Endodermal cell (in vitro differentiated cells): Measurements from ENCODE around the gene LAMTOR1. TPM values are rescaled to one million over a fixed set of nuclear protein-coding genes. Genes with fewer than 3 reads are reported as not detected.

Source experiments
- DNase-seq: peaks from one replicate; pipeline ENCODE4 v3.0.0-alpha.2; 2017
- H3K27ac ChIP-seq: 2 replicates; pipeline ENCODE4 v1.5.1; 2013; ENCODE audit warnings: mild to moderate bottlenecking, low read depth, low read length, moderate library complexity
- H3K27me3 ChIP-seq: 2 replicates; pipeline ENCODE4 v1.6.1; 2013; ENCODE audit warnings: mild to moderate bottlenecking, low read length, moderate library complexity; ENCODE audit not compliant: insufficient read depth, control insufficient read depth, poor library complexity, severe bottlenecking
- H3K36me3 ChIP-seq: 2 replicates; pipeline ENCODE4 v1.7.0; 2013; ENCODE audit warnings: mild to moderate bottlenecking, low read length, moderate library complexity; ENCODE audit not compliant: control insufficient read depth, insufficient read depth
- H3K4me1 ChIP-seq: one replicate; pipeline ENCODE4 v1.7.0; 2013; ENCODE audit warnings: low read length; ENCODE audit not compliant: control insufficient read depth, insufficient read depth
- H3K4me3 ChIP-seq: 2 replicates; pipeline ENCODE4 v1.5.1; 2013; ENCODE audit warnings: mild to moderate bottlenecking, low read length, moderate library complexity
- H3K9ac ChIP-seq: 2 replicates; pipeline ENCODE4 v1.6.1; 2013; ENCODE audit warnings: mild to moderate bottlenecking, low read length, moderate library complexity; ENCODE audit not compliant: poor library complexity, severe bottlenecking; ENCODE audit errors: extremely low read depth
- H3K9me3 ChIP-seq: 2 replicates; pipeline ENCODE4 v1.6.1; 2013; ENCODE audit warnings: mild to moderate bottlenecking, low read length, moderate library complexity; ENCODE audit not compliant: control insufficient read depth
- H3K27ac Mint-ChIP-seq: 2 replicates; pipeline ENCODE4 v1.8.0; 2020; ENCODE audit warnings: mixed read lengths
- H3K27me3 Mint-ChIP-seq: 2 replicates; pipeline ENCODE4 v1.8.0; 2021; ENCODE audit warnings: mild to moderate bottlenecking, mixed read lengths; ENCODE audit not compliant: insufficient read depth
- H3K36me3 Mint-ChIP-seq: 2 replicates; pipeline ENCODE4 v1.8.0; 2020; ENCODE audit warnings: low read depth, mixed read lengths
- H3K4me1 Mint-ChIP-seq: 2 replicates; pipeline ENCODE4 v1.8.0; 2020; ENCODE audit warnings: mixed read lengths
- H3K4me3 Mint-ChIP-seq: 2 replicates; pipeline ENCODE4 v1.8.0; 2020; ENCODE audit warnings: mild to moderate bottlenecking, moderate library complexity, mixed read lengths
- H3K9me3 Mint-ChIP-seq: 2 replicates; pipeline ENCODE4 v1.8.0; 2020; ENCODE audit warnings: mild to moderate bottlenecking, mixed read lengths
- CTCF ChIP-seq: fragments of 200-600 bp; sonication (generic); conservative IDR thresholded peaks from 2 replicates; pipeline ENCODE4 v1.5.0; 2021; ENCODE audit warnings: antibody characterized with exemption, mild to moderate bottlenecking
- WGBS, 2 experiments: methylation state at CpG; one replicate each; pipeline versions ENCODE4 v1.1.5 to v1.1.7; 2013; ENCODE audit warnings: missing lambda C conversion rate in 2 of 2, mixed read lengths in 1 of 2; ENCODE audit not compliant: insufficient coverage in 1 of 2, insufficient read length in 1 of 2; 5-methylcytosine and 5-hydroxymethylcytosine counted together
- total RNA-seq, 2 donors: library from RNA; stranded (reverse); fragmentation: NEBNext Ultra II Directional in 1 of 2; extraction: Animal tissue kit (Norgen Biotek cat#: 25700) in 1 of 2; gene quantifications; 2 replicates in 1 of 2; 3 replicates in 1 of 2; pipeline ENCODE4 v1.2.1, GENCODE V29; 2021

The LAMTOR1 gene
- total RNA-seq, 2 donors from 2014 or later: 92.0 to 104 TPM

DNA sequence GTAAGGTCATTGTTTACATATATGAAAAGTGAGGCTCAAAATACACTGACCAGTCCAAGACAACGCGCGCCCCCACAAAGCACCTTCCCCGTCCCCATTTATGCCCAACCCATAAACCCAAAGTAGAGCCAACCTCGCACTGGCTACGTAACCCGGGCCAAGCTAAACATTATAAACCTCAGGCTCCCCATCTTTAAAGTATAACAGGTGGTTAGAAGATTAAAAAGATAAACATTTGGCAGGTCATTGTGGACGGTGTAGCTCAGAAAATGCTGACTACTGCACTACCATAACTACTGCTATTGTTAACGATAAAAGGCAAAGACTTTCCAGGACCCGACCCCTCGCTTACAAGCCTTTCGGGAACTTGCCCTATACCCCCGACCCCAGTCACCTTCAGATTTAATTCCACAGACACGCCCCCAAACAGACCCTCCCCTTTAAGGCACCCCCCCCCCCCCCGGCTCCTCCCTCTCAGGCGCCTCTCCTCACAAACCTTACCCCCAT, 23.2 kb downstream of the LAMTOR1 start:
- H3K27me3 ChIP-seq: no peaks in the 10 kb centered on the region
- no peaks in the 10 kb centered on the region for H3K9me3 ChIP-seq
- Mint-ChIP-seq H3K36me3 (peaks cover 11% of the 10 kb centered on the region), H3K4me1 (peaks cover 12% of the 10 kb centered on the region), H3K27me3 (no peaks in the 10 kb centered on the region), H3K9me3 (no peaks in the 10 kb centered on the region), H3K4me3 (peak overlapping the region; percentile 85), H3K27ac (peak overlapping the region; percentile 97)
- H3K9ac ChIP-seq: peak overlapping the region; percentile 79
- H3K4me1 ChIP-seq: no peaks in the 10 kb centered on the region
- H3K36me3 ChIP-seq: peaks cover 4% of the 10 kb centered on the region
- DNase-seq: no peak
- peak overlapping the region; percentile 98 for H3K4me3 ChIP-seq
- 0 to 4% methylated on average over 1 to 15 of the region's 16 CpGs for WGBS, 2 experiments
- no peak for TF ChIP-seq CTCF
- peak overlapping the region; percentile 75 for H3K27ac ChIP-seq

GRCh38 chr11:72078477-72078876, 24.6 kb downstream of the LAMTOR1 start:
- peaks cover 11% of the 10 kb centered on the region for H3K36me3 Mint-ChIP-seq
- Histone ChIP-seq H3K36me3 (peaks cover 4% of the 10 kb centered on the region), H3K27me3 (no peaks in the 10 kb centered on the region), H3K9me3 (no peaks in the 10 kb centered on the region), H3K4me1 (no peaks in the 10 kb centered on the region), H3K4me3 (peak overlapping the region; percentile 98), H3K27ac (no peak overlapping the region), H3K9ac (no peak overlapping the region)
- H3K4me1 Mint-ChIP-seq: peaks cover 12% of the 10 kb centered on the region
- TF ChIP-seq CTCF: no peak
- no peaks in the 10 kb centered on the region for H3K27me3 Mint-ChIP-seq
- H3K4me3 Mint-ChIP-seq: peak overlapping the region; percentile 85
- H3K9me3 Mint-ChIP-seq: no peaks in the 10 kb centered on the region
- 92 to 98% methylated on average over 5 to 6 of the region's 6 CpGs for WGBS, 2 experiments
- DNase-seq: no peak
- H3K27ac Mint-ChIP-seq: peak overlapping the region; percentile 48

- Mint-ChIP-seq H3K36me3 (peaks cover 11% of the 10 kb centered on the region), H3K4me1 (peaks cover 19% of the 10 kb centered on the region), H3K9me3 (no peaks in the 10 kb centered on the region), H3K27ac (peak overlapping the region; percentile 84), H3K27me3 (no peaks in the 10 kb centered on the region), H3K4me3 (no peak overlapping the region)
- no peaks in the 10 kb centered on the region for H3K27me3 ChIP-seq
- H3K4me3 ChIP-seq: no peak overlapping the region
- no peaks in the 10 kb centered on the region for H3K9me3 ChIP-seq
- no peaks in the 10 kb centered on the region for H3K4me1 ChIP-seq
- 92 to 94% methylated on average over 4 of the region's 4 CpGs for WGBS, 2 experiments
- no peak overlapping the region for H3K9ac ChIP-seq
- peaks cover 4% of the 10 kb centered on the region for H3K36me3 ChIP-seq
- no peak overlapping the region for H3K27ac ChIP-seq
- no peak for DNase-seq
- no peak for TF ChIP-seq CTCF
These were observed 27.3 kb downstream of the LAMTOR1 start for GRCh38 chr11:72075756-72076155.
